ENCODE data around the gene L3MBTL2. TPM values are rescaled to one million over a fixed set of nuclear protein-coding genes. Genes with fewer than 3 reads are reported as not detected.

Gene L3MBTL2
- total and polyA plus RNA-seq, 10 donors: 11.4 to 33.8 (median 22.6) TPM

- peak overlapping the region in 2 of 8 donors; percentile 8 to 45 for H3K27ac ChIP-seq
- DNase-seq: no peak
- TF ChIP-seq CTCF (IDR thresholded peaks at IDR 0.05 in 8 of 11, conservative IDR thresholded peaks at IDR 0.05 in 3 of 11) (no peak), POLR2A (IDR thresholded peaks at IDR 0.05) (no peak), POLR2AphosphoS5 (IDR thresholded peaks at IDR 0.05) (no peak)
- WGBS, 5 donors: 30 to 64% (median 56%) methylated on average over 2 of the region's 2 CpGs
- no peak overlapping the region for H3K4me3 ChIP-seq
- peaks cover 0 to 14% (median 0%) of the 10 kb centered on the region in 6 donors for H3K4me1 ChIP-seq
- intact Hi-C loops (cut with DNase I; ENCODE audit: low total_unique reads): no loop called here
- H3K27me3 ChIP-seq (replicated peaks in 1 of 7): no peaks in the 10 kb centered on the region
- H3K9me3 ChIP-seq: no peaks in the 10 kb centered on the region
- peaks cover 14 to 100% (median 88%) of the 10 kb centered on the region in 6 donors for H3K36me3 ChIP-seq
Observed at GRCh38 chr22:41175546-41175945, 29.6 kb upstream of the L3MBTL2 start.

DNA sequence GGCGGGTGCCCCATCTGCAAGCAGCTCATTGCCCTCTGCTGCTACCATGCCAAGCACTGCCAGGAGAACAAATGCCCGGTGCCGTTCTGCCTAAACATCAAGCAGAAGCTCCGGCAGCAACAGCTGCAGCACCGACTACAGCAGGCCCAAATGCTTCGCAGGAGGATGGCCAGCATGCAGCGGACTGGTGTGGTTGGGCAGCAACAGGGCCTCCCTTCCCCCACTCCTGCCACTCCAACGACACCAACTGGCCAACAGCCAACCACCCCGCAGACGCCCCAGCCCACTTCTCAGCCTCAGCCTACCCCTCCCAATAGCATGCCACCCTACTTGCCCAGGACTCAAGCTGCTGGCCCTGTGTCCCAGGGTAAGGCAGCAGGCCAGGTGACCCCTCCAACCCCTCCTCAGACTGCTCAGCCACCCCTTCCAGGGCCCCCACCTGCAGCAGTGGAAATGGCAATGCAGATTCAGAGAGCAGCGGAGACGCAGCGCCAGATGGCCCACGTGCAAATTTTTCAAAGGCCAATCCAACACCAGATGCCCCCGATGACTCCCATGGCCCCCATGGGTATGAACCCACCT is 28.0 kb upstream of the L3MBTL2 start:
- no peak overlapping the region for H3K4me3 ChIP-seq

DNA sequence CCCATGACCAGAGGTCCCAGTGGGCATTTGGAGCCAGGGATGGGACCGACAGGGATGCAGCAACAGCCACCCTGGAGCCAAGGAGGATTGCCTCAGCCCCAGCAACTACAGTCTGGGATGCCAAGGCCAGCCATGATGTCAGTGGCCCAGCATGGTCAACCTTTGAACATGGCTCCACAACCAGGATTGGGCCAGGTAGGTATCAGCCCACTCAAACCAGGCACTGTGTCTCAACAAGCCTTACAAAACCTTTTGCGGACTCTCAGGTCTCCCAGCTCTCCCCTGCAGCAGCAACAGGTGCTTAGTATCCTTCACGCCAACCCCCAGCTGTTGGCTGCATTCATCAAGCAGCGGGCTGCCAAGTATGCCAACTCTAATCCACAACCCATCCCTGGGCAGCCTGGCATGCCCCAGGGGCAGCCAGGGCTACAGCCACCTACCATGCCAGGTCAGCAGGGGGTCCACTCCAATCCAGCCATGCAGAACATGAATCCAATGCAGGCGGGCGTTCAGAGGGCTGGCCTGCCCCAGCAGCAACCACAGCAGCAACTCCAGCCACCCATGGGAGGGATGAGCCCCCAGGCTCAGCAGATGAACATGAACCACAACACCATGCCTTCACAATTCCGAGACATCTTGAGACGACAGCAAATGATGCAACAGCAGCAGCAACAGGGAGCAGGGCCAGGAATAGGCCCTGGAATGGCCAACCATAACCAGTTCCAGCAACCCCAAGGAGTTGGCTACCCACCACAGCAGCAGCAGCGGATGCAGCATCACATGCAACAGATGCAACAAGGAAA is 27.3 kb upstream of the L3MBTL2 start:
- intact Hi-C loops (cut with DNase I; ENCODE audit: low total_unique reads): no loop called here
- Histone ChIP-seq H3K27me3 (replicated peaks in 1 of 7) (no peaks in the 10 kb centered on the region), H3K4me3 (no peak overlapping the region), H3K27ac (no peak overlapping the region), H3K36me3 (peaks cover 12 to 79% (median 67%) of the 10 kb centered on the region in 6 donors), H3K4me1 (peaks cover 0 to 14% (median 0%) of the 10 kb centered on the region in 6 donors), H3K9me3 (no peaks in the 10 kb centered on the region)
- DNase-seq: no peak
- 90 to 98% (median 94%) methylated on average over 5 to 9 of the region's 9 CpGs for WGBS, 5 donors
- peak; percentile 1 to 38 (median 29) for TF ChIP-seq POLR2AphosphoS5 (IDR thresholded peaks at IDR 0.05)
- no peak for TF ChIP-seq POLR2A (IDR thresholded peaks at IDR 0.05)

More for the DNA sequence above, 28.0 kb upstream of the L3MBTL2 start:
- 87 to 95% (median 92%) methylated on average over 11 to 15 of the region's 15 CpGs for WGBS, 5 donors
- Histone ChIP-seq H3K27ac (no peak overlapping the region), H3K36me3 (peaks cover 14 to 86% (median 74%) of the 10 kb centered on the region in 6 donors), H3K27me3 (replicated peaks in 1 of 7) (no peaks in the 10 kb centered on the region), H3K4me1 (peaks cover 0 to 14% (median 0%) of the 10 kb centered on the region in 6 donors), H3K9me3 (no peaks in the 10 kb centered on the region)
- intact Hi-C loops (cut with DNase I; ENCODE audit: low total_unique reads): no loop called here
- TF ChIP-seq POLR2AphosphoS5 (IDR thresholded peaks at IDR 0.05) (peak in 2 of 3 donors; percentile 14 to 70), CTCF (IDR thresholded peaks at IDR 0.05 in 8 of 11, conservative IDR thresholded peaks at IDR 0.05 in 3 of 11) (no peak), POLR2A (IDR thresholded peaks at IDR 0.05) (no peak)
- no peak for DNase-seq

DNA sequence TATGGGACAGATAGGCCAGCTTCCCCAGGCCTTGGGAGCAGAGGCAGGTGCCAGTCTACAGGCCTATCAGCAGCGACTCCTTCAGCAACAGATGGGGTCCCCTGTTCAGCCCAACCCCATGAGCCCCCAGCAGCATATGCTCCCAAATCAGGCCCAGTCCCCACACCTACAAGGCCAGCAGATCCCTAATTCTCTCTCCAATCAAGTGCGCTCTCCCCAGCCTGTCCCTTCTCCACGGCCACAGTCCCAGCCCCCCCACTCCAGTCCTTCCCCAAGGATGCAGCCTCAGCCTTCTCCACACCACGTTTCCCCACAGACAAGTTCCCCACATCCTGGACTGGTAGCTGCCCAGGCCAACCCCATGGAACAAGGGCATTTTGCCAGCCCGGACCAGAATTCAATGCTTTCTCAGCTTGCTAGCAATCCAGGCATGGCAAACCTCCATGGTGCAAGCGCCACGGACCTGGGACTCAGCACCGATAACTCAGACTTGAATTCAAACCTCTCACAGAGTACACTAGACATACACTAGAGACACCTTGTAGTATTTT is 26.6 kb upstream of the L3MBTL2 start:
- no peak for DNase-seq
- TF ChIP-seq POLR2A (IDR thresholded peaks at IDR 0.05) (no peak), CTCF (IDR thresholded peaks at IDR 0.05 in 8 of 11, conservative IDR thresholded peaks at IDR 0.05 in 3 of 11) (no peak), POLR2AphosphoS5 (IDR thresholded peaks at IDR 0.05) (peak in 2 of 3 donors; percentile 25 to 28)
- H3K9me3 ChIP-seq: no peaks in the 10 kb centered on the region
- H3K27me3 ChIP-seq (replicated peaks in 1 of 7): no peaks in the 10 kb centered on the region
- H3K4me3 ChIP-seq: no peak overlapping the region
- 83 to 91% (median 85%) methylated on average over 8 of the region's 8 CpGs for WGBS, 5 donors
- peaks cover 6 to 73% (median 61%) of the 10 kb centered on the region in 6 donors for H3K36me3 ChIP-seq
- intact Hi-C loops (cut with DNase I; ENCODE audit: low total_unique reads): no loop called here
- peaks cover 0 to 14% (median 0%) of the 10 kb centered on the region in 6 donors for H3K4me1 ChIP-seq
- no peak overlapping the region for H3K27ac ChIP-seq

All from spleen (tissue), 11 donors.